GM12873 (cell line): ENCODE measurements around the gene FBXL19.

Source experiments
- CTCF ChIP-seq: IDR thresholded peaks from 2 replicates; pipeline ENCODE4 v1.5.1; 2012; ENCODE audit warnings: low read depth, mild to moderate bottlenecking, moderate library complexity, low read length, control low read depth; ENCODE audit not compliant: insufficient read depth; ENCODE audit errors: missing control alignments

Gene FBXL19

GRCh38 chr16:30907064-30907463 lies 16.3 kb upstream of the FBXL19 start:
- TF ChIP-seq CTCF = no peak

GRCh38 chr16:30910427-30911029 lies 12.8 kb upstream of the FBXL19 start:
- TF ChIP-seq CTCF = no peak

- no peak for TF ChIP-seq CTCF
Measured at GRCh38 chr16:30912794-30913412, 10.5 kb upstream of the FBXL19 start.

- TF ChIP-seq CTCF = no peak
Measured at GRCh38 chr16:30914830-30915229, 8.5 kb upstream of the FBXL19 start.

- no peak for TF ChIP-seq CTCF
Measured at GRCh38 chr16:30918614-30919013, 4.8 kb upstream of the FBXL19 start.

- TF ChIP-seq CTCF = no peak
Measured at GRCh38 chr16:30920891-30921290, 2.5 kb upstream of the FBXL19 start.

- TF ChIP-seq CTCF = no peak
Measured at GRCh38 chr16:30921459-30921747, 2.0 kb upstream of the FBXL19 start.
